HCT116 (cell line): ENCODE results near the gene IL3. TPM values are rescaled to one million over a fixed set of nuclear protein-coding genes. Genes with fewer than 3 reads are reported as not detected.

Experiments used
- ATAC-seq: fragments of 200-7000 bp; cut with Tn5 transposase; 2 replicates; pipeline ENCODE4 v1.9.1; 2020; ENCODE audit warnings: mild to moderate bottlenecking, moderate library complexity
- BruUV-seq: library from RNA; stranded (reverse); fragments of 400-500 nt; replicated peaks from 2 replicates; lab custom pipeline; 2021; lab: Mats Ljungman, UMichigan
- CTCF ChIA-PET: fragments of 300-600 bp; sonication (Branson Sonifier 250); formaldehyde crosslinking; loops from one replicate; lab custom pipeline; 2021; ENCODE audit warnings: antibody characterized with exemption; lab: Charles Lee
- POLR2A ChIA-PET: fragments of 300-600, 350-600 bp; sonication (Branson Sonifier 250); formaldehyde crosslinking; loops from one replicate; lab custom pipeline; 2021; ENCODE audit warnings: antibody characterized with exemption; lab: Charles Lee
- RAD21 ChIA-PET, 2 experiments: fragments of 300-600 bp; sonication (Branson Sonifier 250); formaldehyde crosslinking; loops; one replicate each; lab custom pipeline; 2023; ENCODE audit warnings: low total read pairs in 2 of 2; ENCODE audit not compliant: uncharacterized antibody in 2 of 2, unreplicated experiment in 2 of 2, low non-redundant PET in 1 of 2; lab: Charles Lee
- DNase-seq: peaks from one replicate; pipeline ENCODE4 v3.0.0-alpha.2; 2010; ENCODE audit warnings: low read depth, low spot score
- H2AFZ ChIP-seq: fragments of 200-600 bp; shearing (Covaris generic), sonication (generic); 2 replicates; pipeline ENCODE4 v1.6.1; 2017; ENCODE audit warnings: low read depth, mixed run types, mixed read lengths, antibody characterized with exemption, low read length; ENCODE audit not compliant: poor library complexity, severe bottlenecking
- H3K27ac ChIP-seq: 2 replicates; pipeline ENCODE4 v1.5.1; 2012; ENCODE audit warnings: low read depth, low read length
- H3K27me3 ChIP-seq: fragments of 200-600 bp; sonication (generic); 2 replicates; pipeline ENCODE4 v1.6.1; 2016; ENCODE audit warnings: mixed run types, low read length, mixed read lengths; ENCODE audit not compliant: insufficient read depth
- H3K36me3 ChIP-seq, 2 experiments: fragments of 200-500 bp in 1 of 2; fragments of 200-600 bp in 1 of 2; sonication (Bioruptor generic) in 1 of 2; sonication (generic) in 1 of 2; 2 replicates each; pipeline versions ENCODE4 v1.5.1 to v1.6.1; 2014 to 2016; ENCODE audit warnings: low read length in 2 of 2, inconsistent platforms in 1 of 2, mixed read lengths in 1 of 2, mixed run types in 1 of 2; ENCODE audit not compliant: insufficient read depth in 2 of 2, control insufficient read depth in 1 of 2
- H3K4me1 ChIP-seq, 2 experiments: fragments of 200-600 bp in 1 of 2; sonication (generic) in 1 of 2; 2 replicates each; pipeline versions ENCODE4 v1.5.1 to v1.6.1; 2012 to 2017; ENCODE audit warnings: low read length in 2 of 2, inconsistent platforms in 1 of 2, mild to moderate bottlenecking in 1 of 2, mixed read lengths in 1 of 2, mixed run types in 1 of 2, moderate library complexity in 1 of 2; ENCODE audit not compliant: insufficient read depth in 2 of 2, control insufficient read depth in 1 of 2
- H3K4me2 ChIP-seq: fragments of 200-600 bp; sonication (generic); 2 replicates; pipeline ENCODE4 v1.6.1; 2017; ENCODE audit warnings: mixed run types, low read length, mixed read lengths
- H3K4me3 ChIP-seq, 2 experiments: fragments of 200-600 bp in 1 of 2; sonication (generic) in 1 of 2; replicated peaks in 1 of 2; 2 replicates each; pipeline ENCODE4 v1.5.1; 2011 to 2016; ENCODE audit warnings: low read length in 2 of 2, control low read depth in 1 of 2, low read depth in 1 of 2, mild to moderate bottlenecking in 1 of 2, mixed read lengths in 1 of 2, mixed run types in 1 of 2
- H3K79me2 ChIP-seq: fragments of 200-600 bp; sonication (generic); 2 replicates; pipeline ENCODE4 v1.6.1; 2017; ENCODE audit warnings: mild to moderate bottlenecking, mixed run types, low read length, moderate library complexity, mixed read lengths; ENCODE audit not compliant: insufficient read depth
- H3K9ac ChIP-seq: fragments of 200-600 bp; sonication (generic); 2 replicates; pipeline ENCODE4 v1.6.1; 2016; ENCODE audit warnings: low read length, mixed read lengths
- H3K9me2 ChIP-seq: fragments of 200-600 bp; sonication (generic), shearing (Covaris generic); 2 replicates; pipeline ENCODE4 v1.6.1; 2017; ENCODE audit warnings: mixed run types, mild to moderate bottlenecking, moderate library complexity; ENCODE audit not compliant: insufficient read depth
- H3K9me3 ChIP-seq, 2 experiments: fragments of 200-500 bp in 1 of 2; fragments of 200-600 bp in 1 of 2; sonication (Bioruptor generic) in 1 of 2; sonication (generic) in 1 of 2; 2 replicates each; pipeline ENCODE4 v1.6.1; 2014 to 2017; ENCODE audit warnings: low read length in 2 of 2, mixed read lengths in 2 of 2, inconsistent platforms in 1 of 2, low read depth in 1 of 2, mild to moderate bottlenecking in 1 of 2, mixed run types in 1 of 2, moderate library complexity in 1 of 2; ENCODE audit not compliant: control insufficient read depth in 1 of 2, insufficient read depth in 1 of 2
- H4K20me1 ChIP-seq: fragments of 200-600 bp; sonication (generic), shearing (Covaris generic); 2 replicates; pipeline ENCODE4 v1.6.1; 2017; ENCODE audit warnings: mixed run types, mild to moderate bottlenecking, moderate library complexity; ENCODE audit not compliant: insufficient read depth
- CBX3 ChIP-seq: IDR thresholded peaks from 2 replicates; pipeline ENCODE4 v1.6.1; 2012; ENCODE audit warnings: low read depth
- EGR1 ChIP-seq: IDR thresholded peaks from 2 replicates; pipeline ENCODE4 v1.6.1; 2012; ENCODE audit warnings: low read depth
- ELF1 ChIP-seq: IDR thresholded peaks from 2 replicates; pipeline ENCODE4 v1.6.1; 2012; ENCODE audit warnings: low read depth, borderline replicate concordance
- EZH2 ChIP-seq: fragments of 200-600 bp; sonication (generic); IDR thresholded peaks from 2 replicates; pipeline ENCODE4 v1.6.1; 2017; ENCODE audit warnings: antibody characterized with exemption, mixed run types
- EZH2phosphoT487 ChIP-seq: fragments of 200-600 bp; IDR thresholded peaks from 2 replicates; pipeline ENCODE4 v1.6.1; 2018; ENCODE audit warnings: antibody characterized with exemption, borderline replicate concordance
- JUND ChIP-seq: IDR thresholded peaks from 2 replicates; pipeline ENCODE4 v1.6.1; 2012
- POLR2A ChIP-seq: IDR thresholded peaks from 2 replicates; pipeline ENCODE4 v1.7.0; 2011; ENCODE audit warnings: borderline replicate concordance; ENCODE audit not compliant: insufficient read depth, insufficient read length; ENCODE audit errors: extremely low read depth
- POLR2AphosphoS5 ChIP-seq: IDR thresholded peaks from 2 replicates; pipeline ENCODE4 v1.6.1; 2011; ENCODE audit warnings: mild to moderate bottlenecking, low read depth, low read length, moderate library complexity
- SP1 ChIP-seq: IDR thresholded peaks from 2 replicates; pipeline ENCODE4 v1.6.1; 2012; ENCODE audit warnings: low read depth
- YY1 ChIP-seq: IDR thresholded peaks from 2 replicates; pipeline ENCODE4 v1.6.1; 2011; ENCODE audit warnings: low read length, low read depth, moderate library complexity, mild to moderate bottlenecking; ENCODE audit not compliant: insufficient replicate concordance; ENCODE audit errors: extremely low read depth
- ZNF274 ChIP-seq: fragments of 200-500 bp; sonication (Bioruptor generic); IDR thresholded peaks from 2 replicates; pipeline ENCODE4 v1.6.1; 2014; ENCODE audit warnings: mild to moderate bottlenecking, low read depth, low read length, inconsistent platforms
- intact Hi-C: fragments of 100-400 bp; cut with micrococcal nuclease; formaldehyde crosslinking; loops from 2 replicates; pipeline ENCODE4 v1.10.0; 2022
- total RNA-seq: library from RNA; stranded (reverse); gene quantifications from one replicate; pipeline ENCODE4 v1.2.1, GENCODE V29; 2021; ENCODE audit not compliant: unreplicated experiment
- TF ChIP-seq, protein P1 (sequence below), 3 experiments: fragments of 200-600 bp in 1 of 3; sonication (generic) in 1 of 3; IDR thresholded peaks in 2 of 3; conservative IDR thresholded peaks in 1 of 3; 2 replicates each; pipeline ENCODE4 v1.5.1; 2012 to 2017; ENCODE audit warnings: low read depth in 2 of 3, low read length in 2 of 3, antibody characterized with exemption in 1 of 3, borderline replicate concordance in 1 of 3, control low read depth in 1 of 3, mild to moderate bottlenecking in 1 of 3, mixed read lengths in 1 of 3, mixed run types in 1 of 3, moderate library complexity in 1 of 3; ENCODE audit not compliant: insufficient read depth in 1 of 3
- TF ChIP-seq, protein P2 (sequence below): IDR thresholded peaks from 2 replicates; pipeline ENCODE4 v1.6.1; 2011; ENCODE audit warnings: mild to moderate bottlenecking, low read length, moderate library complexity; ENCODE audit not compliant: insufficient replicate concordance; ENCODE audit errors: extremely low read depth
- TF ChIP-seq, protein P3 (sequence below): IDR thresholded peaks from 2 replicates; pipeline ENCODE4 v1.6.1; 2012
- TF ChIP-seq, protein P4 (sequence below): IDR thresholded peaks from 2 replicates; pipeline ENCODE4 v1.6.1; 2012

Gene IL3
- total RNA-seq, 1 experiment from 2014 or later = not detected

DNA sequence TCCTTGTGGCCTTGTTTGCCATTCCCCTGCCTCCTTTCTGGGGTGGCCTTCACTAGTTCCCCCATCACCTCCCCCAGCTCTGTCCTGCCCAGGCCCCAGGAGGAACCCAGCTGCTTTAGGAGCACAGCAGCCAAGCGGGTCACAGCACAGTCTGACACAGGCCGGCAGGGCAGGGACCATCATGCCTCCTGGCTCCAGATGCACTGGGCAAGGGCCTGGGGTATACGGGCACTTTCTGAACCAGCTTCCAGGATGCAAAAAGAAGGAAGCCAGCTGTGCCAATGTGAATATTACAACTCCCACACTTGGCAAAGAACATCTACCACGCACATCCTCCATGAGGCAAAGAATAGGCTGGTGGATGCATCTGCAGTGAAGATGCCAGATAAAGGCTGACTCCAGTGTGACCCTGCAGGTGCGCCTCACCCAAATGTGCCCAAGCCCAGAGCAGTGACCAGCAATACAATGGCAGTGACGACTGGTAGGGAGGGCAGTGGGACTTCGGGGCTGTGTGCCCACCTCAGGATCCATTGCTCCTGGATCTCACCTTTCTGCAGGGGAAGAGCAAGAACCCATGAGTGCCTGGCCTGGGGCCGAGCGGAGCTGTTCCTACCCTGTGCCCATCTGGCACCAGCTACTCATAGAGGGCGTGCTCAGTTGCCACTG lies 6.3 kb upstream of the IL3 start:
- no peak overlapping the region for H3K4me3 ChIP-seq
- no peaks in the 10 kb centered on the region for H4K20me1 ChIP-seq
- no peaks in the 10 kb centered on the region for H3K9me2 ChIP-seq
- DNase-seq (no peak), ATAC-seq (no peak)
- RAD21 ChIA-PET = no interaction called here
- no peak overlapping the region for H2AFZ ChIP-seq
- intact Hi-C loops = no loop called here
- CTCF ChIA-PET = interaction anchor here (2.4 kb wide), 1 partner anchor 9 kb away, joined by 9 read pairs; no protein-coding TSS in a partner anchor
- no peak overlapping the region for H3K9ac ChIP-seq
- POLR2A ChIA-PET = no interaction called here
- no peak overlapping the region for H3K27ac ChIP-seq
- H3K79me2 ChIP-seq = no peaks in the 10 kb centered on the region
- H3K9me3 ChIP-seq = no peaks in the 10 kb centered on the region
- no TSS peak for BruUV-seq
- no peak overlapping the region for H3K4me2 ChIP-seq
- H3K4me1 ChIP-seq = no peaks in the 10 kb centered on the region
- no peaks in the 10 kb centered on the region for H3K36me3 ChIP-seq
- H3K27me3 ChIP-seq = no peaks in the 10 kb centered on the region
- no peak for TF ChIP-seq YY1
- no peak for TF ChIP-seq POLR2A
- TF ChIP-seq, protein P1, sequence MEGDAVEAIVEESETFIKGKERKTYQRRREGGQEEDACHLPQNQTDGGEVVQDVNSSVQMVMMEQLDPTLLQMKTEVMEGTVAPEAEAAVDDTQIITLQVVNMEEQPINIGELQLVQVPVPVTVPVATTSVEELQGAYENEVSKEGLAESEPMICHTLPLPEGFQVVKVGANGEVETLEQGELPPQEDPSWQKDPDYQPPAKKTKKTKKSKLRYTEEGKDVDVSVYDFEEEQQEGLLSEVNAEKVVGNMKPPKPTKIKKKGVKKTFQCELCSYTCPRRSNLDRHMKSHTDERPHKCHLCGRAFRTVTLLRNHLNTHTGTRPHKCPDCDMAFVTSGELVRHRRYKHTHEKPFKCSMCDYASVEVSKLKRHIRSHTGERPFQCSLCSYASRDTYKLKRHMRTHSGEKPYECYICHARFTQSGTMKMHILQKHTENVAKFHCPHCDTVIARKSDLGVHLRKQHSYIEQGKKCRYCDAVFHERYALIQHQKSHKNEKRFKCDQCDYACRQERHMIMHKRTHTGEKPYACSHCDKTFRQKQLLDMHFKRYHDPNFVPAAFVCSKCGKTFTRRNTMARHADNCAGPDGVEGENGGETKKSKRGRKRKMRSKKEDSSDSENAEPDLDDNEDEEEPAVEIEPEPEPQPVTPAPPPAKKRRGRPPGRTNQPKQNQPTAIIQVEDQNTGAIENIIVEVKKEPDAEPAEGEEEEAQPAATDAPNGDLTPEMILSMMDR (IDR thresholded peaks at IDR 0.05 in 2 of 3, conservative IDR thresholded peaks at IDR 0.05 in 1 of 3; ENCODE audit: borderline replicate concordance in 1 of 3, insufficient read depth in 1 of 3, low read depth in 2 of 3, low read length in 2 of 3) = no peak
- no peak for TF ChIP-seq CBX3
- no peak for TF ChIP-seq JUND
- TF ChIP-seq EZH2phosphoT487 = no peak
- no peak for TF ChIP-seq POLR2AphosphoS5
- TF ChIP-seq, protein P2, sequence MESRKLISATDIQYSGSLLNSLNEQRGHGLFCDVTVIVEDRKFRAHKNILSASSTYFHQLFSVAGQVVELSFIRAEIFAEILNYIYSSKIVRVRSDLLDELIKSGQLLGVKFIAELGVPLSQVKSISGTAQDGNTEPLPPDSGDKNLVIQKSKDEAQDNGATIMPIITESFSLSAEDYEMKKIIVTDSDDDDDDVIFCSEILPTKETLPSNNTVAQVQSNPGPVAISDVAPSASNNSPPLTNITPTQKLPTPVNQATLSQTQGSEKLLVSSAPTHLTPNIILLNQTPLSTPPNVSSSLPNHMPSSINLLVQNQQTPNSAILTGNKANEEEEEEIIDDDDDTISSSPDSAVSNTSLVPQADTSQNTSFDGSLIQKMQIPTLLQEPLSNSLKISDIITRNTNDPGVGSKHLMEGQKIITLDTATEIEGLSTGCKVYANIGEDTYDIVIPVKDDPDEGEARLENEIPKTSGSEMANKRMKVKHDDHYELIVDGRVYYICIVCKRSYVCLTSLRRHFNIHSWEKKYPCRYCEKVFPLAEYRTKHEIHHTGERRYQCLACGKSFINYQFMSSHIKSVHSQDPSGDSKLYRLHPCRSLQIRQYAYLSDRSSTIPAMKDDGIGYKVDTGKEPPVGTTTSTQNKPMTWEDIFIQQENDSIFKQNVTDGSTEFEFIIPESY = no peak
- TF ChIP-seq SP1 = no peak
- no peak for TF ChIP-seq ELF1
- TF ChIP-seq, protein P3, sequence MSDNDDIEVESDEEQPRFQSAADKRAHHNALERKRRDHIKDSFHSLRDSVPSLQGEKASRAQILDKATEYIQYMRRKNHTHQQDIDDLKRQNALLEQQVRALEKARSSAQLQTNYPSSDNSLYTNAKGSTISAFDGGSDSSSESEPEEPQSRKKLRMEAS = no peak
- TF ChIP-seq EGR1 = no peak
- TF ChIP-seq, protein P4, sequence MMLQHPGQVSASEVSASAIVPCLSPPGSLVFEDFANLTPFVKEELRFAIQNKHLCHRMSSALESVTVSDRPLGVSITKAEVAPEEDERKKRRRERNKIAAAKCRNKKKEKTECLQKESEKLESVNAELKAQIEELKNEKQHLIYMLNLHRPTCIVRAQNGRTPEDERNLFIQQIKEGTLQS = no peak
- TF ChIP-seq EZH2 = no peak
- no peak for TF ChIP-seq ZNF274
